GM21786 (cell line): ENCODE data around the gene TM7SF2.

Source experiments
- ATAC-seq: cut with Tn5 transposase; IDR thresholded peaks from one replicate; pipeline ENCODE4 v1.9.1; 2021; ENCODE audit not compliant: unreplicated experiment

TM7SF2 gene

GRCh38 chr11:65089621-65090020 lies 22.1 kb upstream of the TM7SF2 start:
- no peak for ATAC-seq

GRCh38 chr11:65090628-65091027 lies 21.0 kb upstream of the TM7SF2 start:
- ATAC-seq: no peak

GRCh38 chr11:65095427-65095826 lies 16.2 kb upstream of the TM7SF2 start:
- no peak for ATAC-seq

GRCh38 chr11:65095974-65096806 lies 15.5 kb upstream of the TM7SF2 start, which contains the start of gene VPS51:
TSS of gene VPS51 (plus strand) at chr11:65096214. CDS start at chr11:65096251, 37 bp downstream.
- ATAC-seq: peak; percentile 90

- ATAC-seq: no peak
Observed at GRCh38 chr11:65096926-65097325, 14.7 kb upstream of the TM7SF2 start.

- ATAC-seq: no peak
Observed at GRCh38 chr11:65100674-65101350, 10.9 kb upstream of the TM7SF2 start.

GRCh38 chr11:65102142-65103095 lies 9.3 kb upstream of the TM7SF2 start:
- no peak for ATAC-seq

GRCh38 chr11:65103476-65103875 lies 8.2 kb upstream of the TM7SF2 start:
- ATAC-seq: no peak

GRCh38 chr11:65104628-65105027 lies 7.0 kb upstream of the TM7SF2 start:
- no peak for ATAC-seq

- ATAC-seq: no peak
Observed at GRCh38 chr11:65107078-65107477, 4.6 kb upstream of the TM7SF2 start.

- ATAC-seq: no peak
Observed at GRCh38 chr11:65107751-65108468, 3.8 kb upstream of the TM7SF2 start.

GRCh38 chr11:65108469-65109123 lies 3.1 kb upstream of the TM7SF2 start:
- no peak for ATAC-seq

GRCh38 chr11:65109231-65110198 lies 2.2 kb upstream of the TM7SF2 start:
- ATAC-seq: no peak

- ATAC-seq: peak; percentile 29
Observed at GRCh38 chr11:65110354-65110861, 1.3 kb upstream of the TM7SF2 start.

GRCh38 chr11:65111159-65111743 lies 421 bp upstream of the TM7SF2 start:
- ATAC-seq: no peak

GRCh38 chr11:65112546-65113360 lies 1.1 kb downstream of the TM7SF2 start:
- ATAC-seq: no peak

- ATAC-seq: no peak
Observed at GRCh38 chr11:65113361-65113756, 1.7 kb downstream of the TM7SF2 start.
